NB4 (cell line): Measurements from ENCODE around the gene DCC.

Experiments
- DNase-seq: peaks from one replicate; pipeline ENCODE4 v3.0.0; 2010; ENCODE audit warnings: low read depth
- H3K4me3 ChIP-seq: one replicate; pipeline ENCODE4 v1.5.1; 2011; ENCODE audit warnings: mild to moderate bottlenecking, low read depth, low read length, moderate library complexity
- CTCF ChIP-seq: IDR thresholded peaks from one replicate; pipeline ENCODE4 v1.5.1; 2012; ENCODE audit warnings: low read depth, low read length
- MAX ChIP-seq: IDR thresholded peaks from 2 replicates; pipeline ENCODE4 v1.6.1; 2011; ENCODE audit warnings: low read depth, low read length
- MYC ChIP-seq: IDR thresholded peaks from 2 replicates; pipeline ENCODE4 v1.6.1; 2011; ENCODE audit warnings: low read depth, low read length
- POLR2A ChIP-seq: IDR thresholded peaks from 2 replicates; pipeline ENCODE4 v1.6.1; 2011; ENCODE audit warnings: mild to moderate bottlenecking; ENCODE audit not compliant: insufficient read length; ENCODE audit errors: extremely low read depth

Gene DCC

GRCh38 chr18:52484977-52485376 is 145.0 kb downstream of the DCC start:
- H3K4me3 ChIP-seq = no peak overlapping the region
- peak; percentile 7 for DNase-seq
- TF ChIP-seq MAX (no peak), POLR2A (no peak), CTCF (no peak), MYC (no peak)

GRCh38 chr18:52486052-52486451 is 146.1 kb downstream of the DCC start:
- no peak overlapping the region for H3K4me3 ChIP-seq
- TF ChIP-seq CTCF (no peak), MYC (no peak), MAX (no peak), POLR2A (no peak)
- DNase-seq = no peak

GRCh38 chr18:52489396-52490306 is 149.7 kb downstream of the DCC start:
- no peak for DNase-seq
- TF ChIP-seq CTCF (no peak), POLR2A (no peak), MYC (no peak), MAX (no peak)
- H3K4me3 ChIP-seq = no peak overlapping the region

- no peak for TF ChIP-seq CTCF
- TF ChIP-seq MYC = no peak
- TF ChIP-seq MAX = no peak
- no peak for TF ChIP-seq POLR2A
- no peak overlapping the region for H3K4me3 ChIP-seq
These were observed 156.4 kb downstream of the DCC start for GRCh38 chr18:52496426-52496825.

GRCh38 chr18:52499016-52499415 is 159.0 kb downstream of the DCC start:
- no peak overlapping the region for H3K4me3 ChIP-seq

More at GRCh38 chr18:52496426-52496825, 156.4 kb downstream of the DCC start:
- DNase-seq = no peak

More at GRCh38 chr18:52499016-52499415, 159.0 kb downstream of the DCC start:
- DNase-seq = no peak
- TF ChIP-seq CTCF (no peak), MYC (no peak), MAX (no peak), POLR2A (no peak)
